Measurements from ENCODE around the gene CUEDC2. TPM values are rescaled to one million over a fixed set of nuclear protein-coding genes. Genes with fewer than 3 reads are reported as not detected.

The CUEDC2 gene
- total and polyA plus RNA-seq, 10 of the 15 experiments (the other 5 are each of a cell fraction or from before 2014, with no cell fraction given): 20.4 to 121 (median 75.0) TPM

DNA sequence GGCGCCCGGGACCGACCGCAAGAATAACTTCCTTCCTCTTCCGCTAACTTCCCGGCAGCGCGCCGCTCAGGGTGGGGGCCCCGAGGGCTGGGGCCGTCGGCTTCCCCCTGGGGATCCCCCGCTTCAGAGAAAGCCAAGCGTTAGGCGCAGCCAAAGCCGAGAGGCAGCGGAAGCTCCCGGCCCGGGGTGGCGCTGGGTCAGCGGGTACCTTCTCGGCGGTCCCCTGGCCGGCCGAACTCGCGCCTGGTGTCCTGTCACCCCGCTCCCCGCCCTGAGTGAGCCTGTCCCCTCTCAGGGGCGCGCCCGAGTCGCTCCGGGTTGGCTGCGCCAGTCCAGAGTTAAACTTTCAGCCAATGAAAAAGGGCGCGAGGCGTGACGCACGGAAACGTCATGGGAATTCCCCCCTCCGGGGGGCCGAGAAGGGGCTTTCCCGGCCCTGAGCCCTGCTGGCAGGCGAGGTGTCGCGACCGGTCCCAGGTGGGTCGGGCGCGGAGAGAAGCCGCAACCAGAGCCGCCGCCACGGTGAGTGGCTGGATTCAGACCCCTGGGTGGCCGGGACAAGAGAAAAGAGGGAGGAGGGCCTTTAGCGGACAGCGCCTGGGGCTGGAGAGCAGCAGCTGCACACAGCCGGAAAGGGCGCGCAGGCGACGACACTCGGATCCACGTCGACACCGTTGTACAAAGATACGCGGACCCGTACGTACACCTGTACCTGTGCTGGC lies 38.1 kb downstream of the CUEDC2 start (continued):
- no peak for TF ChIP-seq NR2C2 (IDR thresholded peaks at IDR 0.05; ENCODE audit: borderline replicate concordance, control insufficient read depth, insufficient read length, low read depth)
- TF ChIP-seq CHD1 (IDR thresholded peaks at IDR 0.05; ENCODE audit: low read depth, low read length): peak; percentile 79; the same call in 1 of the 2 replicates
- no peak; the same call in 1 of the 2 replicates for TF ChIP-seq SIN3A (IDR thresholded peaks at IDR 0.05; ENCODE audit: low read depth, low read length)
- no peak; the same call in 1 of the 2 replicates for TF ChIP-seq SMC3 (IDR thresholded peaks at IDR 0.05; ENCODE audit: borderline replicate concordance, low read length)
- TF ChIP-seq, protein P1, sequence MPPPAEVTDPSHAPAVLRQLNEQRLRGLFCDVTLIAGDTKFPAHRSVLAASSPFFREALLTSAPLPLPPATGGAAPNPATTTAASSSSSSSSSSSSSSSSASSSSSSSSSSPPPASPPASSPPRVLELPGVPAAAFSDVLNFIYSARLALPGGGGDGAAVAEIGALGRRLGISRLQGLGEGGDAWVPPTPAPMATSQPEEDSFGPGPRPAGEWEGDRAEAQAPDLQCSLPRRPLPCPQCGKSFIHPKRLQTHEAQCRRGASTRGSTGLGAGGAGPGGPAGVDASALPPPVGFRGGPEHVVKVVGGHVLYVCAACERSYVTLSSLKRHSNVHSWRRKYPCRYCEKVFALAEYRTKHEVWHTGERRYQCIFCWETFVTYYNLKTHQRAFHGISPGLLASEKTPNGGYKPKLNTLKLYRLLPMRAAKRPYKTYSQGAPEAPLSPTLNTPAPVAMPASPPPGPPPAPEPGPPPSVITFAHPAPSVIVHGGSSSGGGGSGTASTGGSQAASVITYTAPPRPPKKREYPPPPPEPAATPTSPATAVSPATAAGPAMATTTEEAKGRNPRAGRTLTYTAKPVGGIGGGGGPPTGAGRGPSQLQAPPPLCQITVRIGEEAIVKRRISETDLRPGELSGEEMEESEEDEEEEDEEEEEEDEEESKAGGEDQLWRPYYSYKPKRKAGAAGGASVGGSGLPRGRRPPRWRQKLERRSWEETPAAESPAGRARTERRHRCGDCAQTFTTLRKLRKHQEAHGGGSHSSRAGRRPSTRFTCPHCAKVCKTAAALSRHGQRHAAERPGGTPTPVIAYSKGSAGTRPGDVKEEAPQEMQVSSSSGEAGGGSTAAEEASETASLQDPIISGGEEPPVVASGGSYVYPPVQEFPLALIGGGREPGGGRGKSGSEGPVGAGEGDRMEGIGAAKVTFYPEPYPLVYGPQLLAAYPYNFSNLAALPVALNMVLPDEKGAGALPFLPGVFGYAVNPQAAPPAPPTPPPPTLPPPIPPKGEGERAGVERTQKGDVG (CRISPR knock-in tag; IDR thresholded peaks at IDR 0.05): no peak
- TF ChIP-seq POLR2A (IDR thresholded peaks at IDR 0.05; ENCODE audit: low read depth, low read length): peak; percentile 85
- no peak for TF ChIP-seq CBX3 (IDR thresholded peaks at IDR 0.05; ENCODE audit: borderline replicate concordance, low read depth)
- TF ChIP-seq SUPT20H (IDR thresholded peaks at IDR 0.05; ENCODE audit: borderline replicate concordance, control insufficient read depth, low read depth, low read length): no peak
- TF ChIP-seq, protein P2, sequence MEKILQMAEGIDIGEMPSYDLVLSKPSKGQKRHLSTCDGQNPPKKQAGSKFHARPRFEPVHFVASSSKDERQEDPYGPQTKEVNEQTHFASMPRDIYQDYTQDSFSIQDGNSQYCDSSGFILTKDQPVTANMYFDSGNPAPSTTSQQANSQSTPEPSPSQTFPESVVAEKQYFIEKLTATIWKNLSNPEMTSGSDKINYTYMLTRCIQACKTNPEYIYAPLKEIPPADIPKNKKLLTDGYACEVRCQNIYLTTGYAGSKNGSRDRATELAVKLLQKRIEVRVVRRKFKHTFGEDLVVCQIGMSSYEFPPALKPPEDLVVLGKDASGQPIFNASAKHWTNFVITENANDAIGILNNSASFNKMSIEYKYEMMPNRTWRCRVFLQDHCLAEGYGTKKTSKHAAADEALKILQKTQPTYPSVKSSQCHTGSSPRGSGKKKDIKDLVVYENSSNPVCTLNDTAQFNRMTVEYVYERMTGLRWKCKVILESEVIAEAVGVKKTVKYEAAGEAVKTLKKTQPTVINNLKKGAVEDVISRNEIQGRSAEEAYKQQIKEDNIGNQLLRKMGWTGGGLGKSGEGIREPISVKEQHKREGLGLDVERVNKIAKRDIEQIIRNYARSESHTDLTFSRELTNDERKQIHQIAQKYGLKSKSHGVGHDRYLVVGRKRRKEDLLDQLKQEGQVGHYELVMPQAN (conservative IDR thresholded peaks at IDR 0.05): peak; percentile 83
- TF ChIP-seq SRF (IDR thresholded peaks at IDR 0.05; ENCODE audit: low read depth in 2 of 2, low read length in 2 of 2): peak in 1 of 2 experiments; percentile 38; a peak in 1 of 4 replicates
- TF ChIP-seq IKZF1 (conservative IDR thresholded peaks at IDR 0.05): peak; percentile 100
- TF ChIP-seq, protein P3, sequence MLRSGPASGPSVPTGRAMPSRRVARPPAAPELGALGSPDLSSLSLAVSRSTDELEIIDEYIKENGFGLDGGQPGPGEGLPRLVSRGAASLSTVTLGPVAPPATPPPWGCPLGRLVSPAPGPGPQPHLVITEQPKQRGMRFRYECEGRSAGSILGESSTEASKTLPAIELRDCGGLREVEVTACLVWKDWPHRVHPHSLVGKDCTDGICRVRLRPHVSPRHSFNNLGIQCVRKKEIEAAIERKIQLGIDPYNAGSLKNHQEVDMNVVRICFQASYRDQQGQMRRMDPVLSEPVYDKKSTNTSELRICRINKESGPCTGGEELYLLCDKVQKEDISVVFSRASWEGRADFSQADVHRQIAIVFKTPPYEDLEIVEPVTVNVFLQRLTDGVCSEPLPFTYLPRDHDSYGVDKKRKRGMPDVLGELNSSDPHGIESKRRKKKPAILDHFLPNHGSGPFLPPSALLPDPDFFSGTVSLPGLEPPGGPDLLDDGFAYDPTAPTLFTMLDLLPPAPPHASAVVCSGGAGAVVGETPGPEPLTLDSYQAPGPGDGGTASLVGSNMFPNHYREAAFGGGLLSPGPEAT (IDR thresholded peaks at IDR 0.05; ENCODE audit: low read depth): peak; percentile 98
- TF ChIP-seq, protein P4, sequence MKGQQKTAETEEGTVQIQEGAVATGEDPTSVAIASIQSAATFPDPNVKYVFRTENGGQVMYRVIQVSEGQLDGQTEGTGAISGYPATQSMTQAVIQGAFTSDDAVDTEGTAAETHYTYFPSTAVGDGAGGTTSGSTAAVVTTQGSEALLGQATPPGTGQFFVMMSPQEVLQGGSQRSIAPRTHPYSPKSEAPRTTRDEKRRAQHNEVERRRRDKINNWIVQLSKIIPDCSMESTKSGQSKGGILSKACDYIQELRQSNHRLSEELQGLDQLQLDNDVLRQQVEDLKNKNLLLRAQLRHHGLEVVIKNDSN (IDR thresholded peaks at IDR 0.05; ENCODE audit: borderline replicate concordance, extremely low read length, insufficient read depth, low read depth, low read length): no peak
- no peak for TF ChIP-seq CBX5 (IDR thresholded peaks at IDR 0.05; ENCODE audit: low read depth)
- TF ChIP-seq, protein P5, sequence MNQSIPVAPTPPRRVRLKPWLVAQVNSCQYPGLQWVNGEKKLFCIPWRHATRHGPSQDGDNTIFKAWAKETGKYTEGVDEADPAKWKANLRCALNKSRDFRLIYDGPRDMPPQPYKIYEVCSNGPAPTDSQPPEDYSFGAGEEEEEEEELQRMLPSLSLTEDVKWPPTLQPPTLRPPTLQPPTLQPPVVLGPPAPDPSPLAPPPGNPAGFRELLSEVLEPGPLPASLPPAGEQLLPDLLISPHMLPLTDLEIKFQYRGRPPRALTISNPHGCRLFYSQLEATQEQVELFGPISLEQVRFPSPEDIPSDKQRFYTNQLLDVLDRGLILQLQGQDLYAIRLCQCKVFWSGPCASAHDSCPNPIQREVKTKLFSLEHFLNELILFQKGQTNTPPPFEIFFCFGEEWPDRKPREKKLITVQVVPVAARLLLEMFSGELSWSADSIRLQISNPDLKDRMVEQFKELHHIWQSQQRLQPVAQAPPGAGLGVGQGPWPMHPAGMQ (IDR thresholded peaks at IDR 0.05; ENCODE audit: borderline replicate concordance): no peak
- peak; percentile 41 for TF ChIP-seq MEF2B (IDR thresholded peaks at IDR 0.05; ENCODE audit: partially characterized antibody, poor library complexity, severe bottlenecking)
- TF ChIP-seq SUZ12 (IDR thresholded peaks at IDR 0.05; ENCODE audit: unreplicated experiment): no peak
- no peak; the same call in 1 of the 2 replicates for TF ChIP-seq PAX5 (IDR thresholded peaks at IDR 0.05; ENCODE audit: borderline replicate concordance, low read depth, low read length)
- peak; percentile 83 for TF ChIP-seq TCF12 (IDR thresholded peaks at IDR 0.05; ENCODE audit: low read depth, low read length)
- TF ChIP-seq YY1 (IDR thresholded peaks at IDR 0.05; ENCODE audit: low read depth, low read length): peak; percentile 5
